CD8-positive, alpha-beta memory T cell (primary cell): Measurements from ENCODE around the gene ASB4. TPM values are rescaled to one million over a fixed set of nuclear protein-coding genes. Genes with fewer than 3 reads are reported as not detected.

Experiments
- CTCF ChIA-PET: fragments of 350-600 bp; sonication (Branson Sonifier 250); formaldehyde crosslinking; loops from one replicate; lab custom pipeline; 2021; ENCODE audit warnings: antibody characterized with exemption; lab: Charles Lee
- POLR2A ChIA-PET: fragments of 350-600 bp; sonication (Branson Sonifier 250); formaldehyde crosslinking; loops from one replicate; lab custom pipeline; 2021; ENCODE audit warnings: antibody characterized with exemption; lab: Charles Lee
- DNase-seq, 5 donors: peaks; one replicate each; pipeline versions ENCODE4 v3.0.0 to v3.0.0-alpha.2; 2020 to 2022; ENCODE audit warnings: mixed read lengths in 1 of 5
- H3K27ac ChIP-seq: one replicate; pipeline ENCODE4 v1.7.0; 2013; ENCODE audit warnings: low read depth, mild to moderate bottlenecking, low read length, moderate library complexity
- H3K27me3 ChIP-seq: 2 replicates; pipeline ENCODE4 v1.7.0; 2013; ENCODE audit warnings: low read length, mild to moderate bottlenecking; ENCODE audit not compliant: insufficient read depth, poor library complexity, severe bottlenecking
- H3K36me3 ChIP-seq: 2 replicates; pipeline ENCODE4 v1.7.0; 2013; ENCODE audit warnings: mild to moderate bottlenecking, low read length, moderate library complexity; ENCODE audit not compliant: insufficient read depth
- H3K4me1 ChIP-seq: 2 replicates; pipeline ENCODE4 v1.7.0; 2013; ENCODE audit warnings: mild to moderate bottlenecking, low read length, moderate library complexity; ENCODE audit not compliant: insufficient read depth
- H3K4me3 ChIP-seq: 2 replicates; pipeline ENCODE4 v1.7.0; 2013; ENCODE audit warnings: mild to moderate bottlenecking, low read length
- H3K9me3 ChIP-seq: 2 replicates; pipeline ENCODE4 v1.7.0; 2013; ENCODE audit warnings: mild to moderate bottlenecking, low read length
- H3K27ac Mint-ChIP-seq, 8 donors: one replicate each; pipeline ENCODE4 v1.8.0; 2020 to 2021; ENCODE audit warnings: mixed read lengths in 8 of 8, mild to moderate bottlenecking in 6 of 8, inconsistent platforms in 3 of 8, moderate library complexity in 3 of 8
- H3K27me3 Mint-ChIP-seq, 2 donors: one replicate each; pipeline ENCODE4 v1.8.0; 2020 to 2021; ENCODE audit warnings: mixed read lengths in 2 of 2, mild to moderate bottlenecking in 1 of 2, moderate library complexity in 1 of 2
- H3K36me3 Mint-ChIP-seq, 3 donors: one replicate each; pipeline ENCODE4 v1.8.0; 2020 to 2021; ENCODE audit warnings: mixed read lengths in 3 of 3, inconsistent platforms in 1 of 3, mild to moderate bottlenecking in 1 of 3
- H3K4me1 Mint-ChIP-seq, 3 donors: one replicate each; pipeline ENCODE4 v1.8.0; 2020 to 2021; ENCODE audit warnings: mixed read lengths in 3 of 3, inconsistent platforms in 1 of 3, mild to moderate bottlenecking in 1 of 3
- H3K4me3 Mint-ChIP-seq, 7 donors: one replicate each; pipeline ENCODE4 v1.8.0; 2020 to 2021; ENCODE audit warnings: mixed read lengths in 7 of 7, mild to moderate bottlenecking in 6 of 7, moderate library complexity in 4 of 7, inconsistent platforms in 2 of 7
- H3K9me3 Mint-ChIP-seq, 5 donors: one replicate each; pipeline ENCODE4 v1.8.0; 2020 to 2022; ENCODE audit warnings: mixed read lengths in 5 of 5, mild to moderate bottlenecking in 3 of 5, moderate library complexity in 2 of 5, inconsistent platforms in 1 of 5
- polyA plus RNA-seq: library from polyadenylated mRNA; unstranded; fragments of 300-500 nt; fragmentation: Illumina TruSeq; gene quantifications from one replicate; pipeline ENCODE4 v1.2.3, GENCODE V29; 2021
- total RNA-seq, 2 experiments: library from RNA; stranded (reverse); gene quantifications; one replicate each; pipeline ENCODE4 v1.2.3, GENCODE V29; 2021

ASB4 gene
- total and polyA plus RNA-seq, 3 experiments from 2014 or later: not detected

DNA sequence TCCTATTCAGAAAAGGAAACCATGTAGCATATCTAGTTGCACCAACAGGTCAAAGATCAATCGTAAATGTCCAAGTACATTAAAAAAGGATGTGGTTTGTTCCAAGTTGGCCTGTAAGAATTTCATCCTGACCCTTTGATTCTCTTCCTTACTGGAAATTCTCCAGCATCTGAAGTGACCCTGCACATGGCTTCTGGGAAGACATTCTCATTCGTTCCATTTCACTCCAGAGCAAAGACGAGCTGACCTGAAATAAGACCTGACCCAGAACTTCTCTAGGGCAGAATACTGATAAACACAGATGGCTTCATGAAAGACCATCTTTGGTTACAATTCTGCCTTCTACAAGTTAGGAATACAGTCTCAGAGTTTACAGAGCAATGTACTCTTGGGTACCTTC is 39.8 kb downstream of the ASB4 start:
- ChIA-PET POLR2A (no interaction called here), CTCF (no interaction called here)
- Histone ChIP-seq H3K9me3 (no peaks in the 10 kb centered on the region), H3K4me1 (no peaks in the 10 kb centered on the region), H3K36me3 (no peaks in the 10 kb centered on the region), H3K27me3 (no peaks in the 10 kb centered on the region), H3K4me3 (no peak overlapping the region), H3K27ac (no peak overlapping the region)
- no peak overlapping the region for H3K4me3 Mint-ChIP-seq
- H3K4me1 Mint-ChIP-seq: no peaks in the 10 kb centered on the region
- DNase-seq: no peak
- H3K36me3 Mint-ChIP-seq: no peaks in the 10 kb centered on the region
- peaks cover 0 to 2% (median 0%) of the 10 kb centered on the region in 5 donors for H3K9me3 Mint-ChIP-seq
- no peak overlapping the region for H3K27ac Mint-ChIP-seq
- H3K27me3 Mint-ChIP-seq: peaks cover 4 to 25% of the 10 kb centered on the region in 2 donors

DNA sequence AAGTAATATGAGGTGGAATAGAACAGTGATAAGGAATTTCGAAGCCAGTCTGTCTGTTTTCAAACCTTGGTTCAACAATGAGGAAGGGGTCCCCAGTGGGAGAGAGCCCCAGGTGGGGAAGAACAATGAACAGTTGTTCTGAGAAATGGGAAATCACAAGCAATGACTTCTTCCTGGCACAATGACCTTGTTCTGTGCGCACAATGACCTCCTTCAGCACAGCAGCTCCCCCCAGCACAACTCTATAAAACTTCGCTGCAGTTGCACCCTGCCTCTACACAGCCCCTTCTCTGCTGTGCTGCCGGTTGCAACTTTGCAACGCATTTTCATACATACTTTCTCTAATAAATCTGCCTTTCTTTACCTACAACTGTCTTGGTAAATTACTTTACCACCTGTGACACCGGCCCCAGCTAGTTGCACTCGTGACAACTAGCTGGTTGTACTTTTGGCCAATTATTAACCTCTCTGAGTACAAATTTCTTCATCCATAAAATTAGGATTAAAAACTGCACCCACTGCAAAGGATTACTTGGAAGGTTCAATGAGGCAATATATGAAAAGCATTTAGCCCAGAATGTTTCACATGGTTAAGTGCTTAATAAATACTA is 40.5 kb downstream of the ASB4 start:
- no peak overlapping the region for H3K4me3 ChIP-seq
- POLR2A ChIA-PET: no interaction called here
- H3K36me3 ChIP-seq: no peaks in the 10 kb centered on the region
- H3K27me3 ChIP-seq: no peaks in the 10 kb centered on the region
- H3K27me3 Mint-ChIP-seq: peaks cover 4 to 23% of the 10 kb centered on the region in 2 donors
- no peaks in the 10 kb centered on the region for H3K9me3 ChIP-seq
- no peak overlapping the region for H3K27ac ChIP-seq
- no peaks in the 10 kb centered on the region for H3K36me3 Mint-ChIP-seq
- CTCF ChIA-PET: no interaction called here
- peaks cover 0 to 2% (median 0%) of the 10 kb centered on the region in 5 donors for H3K9me3 Mint-ChIP-seq
- H3K27ac Mint-ChIP-seq: no peak overlapping the region
- H3K4me1 ChIP-seq: no peaks in the 10 kb centered on the region
- DNase-seq: no peak
- no peak overlapping the region for H3K4me3 Mint-ChIP-seq
- H3K4me1 Mint-ChIP-seq: no peaks in the 10 kb centered on the region

DNA sequence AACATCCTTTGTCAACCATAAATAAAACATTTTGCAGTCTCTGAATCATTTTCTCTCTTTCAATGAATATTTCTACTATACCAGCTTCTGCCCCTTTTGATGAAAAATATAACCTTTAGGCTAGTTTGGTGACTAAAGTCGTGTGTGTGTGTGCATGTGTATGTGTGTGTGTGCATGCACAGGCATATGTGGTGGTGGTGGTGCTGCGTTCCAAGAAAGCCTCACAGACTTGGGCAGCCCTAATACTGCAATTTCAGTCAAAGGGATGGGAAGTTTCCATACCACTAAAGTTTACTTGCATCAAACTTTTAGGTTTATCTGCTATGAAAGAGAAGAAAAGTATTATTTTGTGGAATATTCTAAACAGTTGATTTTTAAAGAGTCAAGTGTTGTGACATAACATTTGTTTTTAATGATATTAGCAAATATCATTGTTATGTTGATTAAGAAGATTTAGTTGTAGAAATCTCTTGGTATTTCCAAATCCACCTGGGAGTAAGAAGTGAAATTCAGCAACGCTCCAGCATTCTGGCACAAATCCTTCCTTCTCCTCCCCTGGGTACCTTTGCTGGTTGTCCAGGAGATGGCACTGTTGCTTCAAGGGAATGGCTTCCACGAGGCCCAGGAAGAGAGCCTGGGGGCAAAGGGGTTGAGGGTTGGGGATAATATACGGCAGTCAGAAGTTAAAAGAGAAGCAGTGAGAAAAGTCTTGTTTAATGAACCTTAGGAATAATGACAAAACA is 41.5 kb downstream of the ASB4 start:
- Histone ChIP-seq H3K36me3 (no peaks in the 10 kb centered on the region), H3K27ac (no peak overlapping the region), H3K9me3 (no peaks in the 10 kb centered on the region), H3K4me1 (no peaks in the 10 kb centered on the region), H3K27me3 (no peaks in the 10 kb centered on the region), H3K4me3 (no peak overlapping the region)
- ChIA-PET CTCF (no interaction called here), POLR2A (no interaction called here)
- Mint-ChIP-seq H3K27ac (no peak overlapping the region), H3K4me3 (no peak overlapping the region), H3K4me1 (no peaks in the 10 kb centered on the region), H3K9me3 (peaks cover 0 to 2% (median 0%) of the 10 kb centered on the region in 5 donors), H3K27me3 (peaks cover 4 to 23% of the 10 kb centered on the region in 2 donors), H3K36me3 (no peaks in the 10 kb centered on the region)
- DNase-seq: no peak

DNA sequence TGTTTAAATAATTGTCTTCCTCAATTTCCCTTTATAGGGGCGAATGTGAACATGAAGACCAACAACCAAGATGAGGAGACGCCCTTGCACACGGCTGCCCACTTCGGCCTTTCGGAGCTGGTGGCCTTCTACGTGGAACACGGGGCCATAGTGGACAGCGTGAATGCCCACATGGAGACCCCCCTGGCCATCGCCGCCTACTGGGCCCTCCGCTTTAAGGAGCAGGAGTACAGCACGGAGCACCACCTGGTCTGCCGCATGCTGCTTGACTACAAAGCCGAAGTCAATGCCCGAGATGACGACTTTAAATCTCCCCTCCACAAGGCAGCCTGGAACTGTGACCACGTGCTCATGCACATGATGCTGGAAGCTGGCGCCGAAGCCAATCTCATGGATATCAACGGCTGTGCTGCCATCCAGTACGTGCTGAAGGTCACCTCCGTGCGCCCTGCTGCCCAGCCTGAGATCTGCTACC is 42.1 kb downstream of the ASB4 start:
- no peak overlapping the region for H3K27ac Mint-ChIP-seq
- H3K27ac ChIP-seq: no peak overlapping the region
- ChIA-PET CTCF (interaction anchor here (1.1 kb wide), 1 partner anchor 16 kb away, joined by 5 read pairs; no protein-coding TSS in a partner anchor), POLR2A (no interaction called here)
- H3K27me3 Mint-ChIP-seq: peaks cover 4 to 18% of the 10 kb centered on the region in 2 donors
- no peak for DNase-seq
- H3K4me3 ChIP-seq: no peak overlapping the region
- H3K9me3 ChIP-seq: no peaks in the 10 kb centered on the region
- H3K27me3 ChIP-seq: no peaks in the 10 kb centered on the region
- H3K4me1 Mint-ChIP-seq: no peaks in the 10 kb centered on the region
- H3K4me1 ChIP-seq: no peaks in the 10 kb centered on the region
- no peaks in the 10 kb centered on the region for H3K36me3 ChIP-seq
- peaks cover 0 to 2% (median 0%) of the 10 kb centered on the region in 5 donors for H3K9me3 Mint-ChIP-seq
- H3K4me3 Mint-ChIP-seq: no peak overlapping the region
- H3K36me3 Mint-ChIP-seq: no peaks in the 10 kb centered on the region

GRCh38 chr7:95529701-95530100 is 44.0 kb downstream of the ASB4 start:
- ChIA-PET POLR2A (no interaction called here), CTCF (no interaction called here)
- Mint-ChIP-seq H3K4me1 (no peaks in the 10 kb centered on the region), H3K9me3 (peaks cover 0 to 2% (median 0%) of the 10 kb centered on the region in 5 donors), H3K4me3 (no peak overlapping the region), H3K27ac (no peak overlapping the region), H3K36me3 (no peaks in the 10 kb centered on the region), H3K27me3 (peaks cover 4 to 14% of the 10 kb centered on the region in 2 donors)
- no peaks in the 10 kb centered on the region for H3K27me3 ChIP-seq
- H3K4me1 ChIP-seq: no peaks in the 10 kb centered on the region
- no peak for DNase-seq
- H3K4me3 ChIP-seq: no peak overlapping the region
- H3K36me3 ChIP-seq: no peaks in the 10 kb centered on the region
- no peak overlapping the region for H3K27ac ChIP-seq
- no peaks in the 10 kb centered on the region for H3K9me3 ChIP-seq

DNA sequence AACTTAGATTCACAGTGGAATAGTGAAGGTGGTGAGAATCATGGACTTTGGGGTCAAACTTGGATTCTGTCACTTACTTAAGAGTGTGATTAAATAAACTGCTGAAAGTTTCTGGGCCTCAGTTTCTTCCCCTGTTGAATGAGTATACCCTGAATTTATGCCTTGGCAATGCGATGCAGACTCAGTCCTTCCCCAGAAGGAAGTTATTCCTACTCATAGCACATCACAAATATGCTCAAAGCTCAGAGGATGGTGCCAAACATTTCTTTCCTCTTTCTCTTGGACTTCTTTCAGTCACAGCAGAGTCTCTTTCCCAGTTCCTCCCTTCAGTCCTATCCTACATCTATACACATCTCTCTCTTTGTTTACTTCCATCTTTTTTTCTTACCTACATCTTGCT is 45.1 kb downstream of the ASB4 start:
- H3K27ac Mint-ChIP-seq: no peak overlapping the region
- H3K36me3 Mint-ChIP-seq: no peaks in the 10 kb centered on the region
- no peak overlapping the region for H3K4me3 Mint-ChIP-seq

DNA sequence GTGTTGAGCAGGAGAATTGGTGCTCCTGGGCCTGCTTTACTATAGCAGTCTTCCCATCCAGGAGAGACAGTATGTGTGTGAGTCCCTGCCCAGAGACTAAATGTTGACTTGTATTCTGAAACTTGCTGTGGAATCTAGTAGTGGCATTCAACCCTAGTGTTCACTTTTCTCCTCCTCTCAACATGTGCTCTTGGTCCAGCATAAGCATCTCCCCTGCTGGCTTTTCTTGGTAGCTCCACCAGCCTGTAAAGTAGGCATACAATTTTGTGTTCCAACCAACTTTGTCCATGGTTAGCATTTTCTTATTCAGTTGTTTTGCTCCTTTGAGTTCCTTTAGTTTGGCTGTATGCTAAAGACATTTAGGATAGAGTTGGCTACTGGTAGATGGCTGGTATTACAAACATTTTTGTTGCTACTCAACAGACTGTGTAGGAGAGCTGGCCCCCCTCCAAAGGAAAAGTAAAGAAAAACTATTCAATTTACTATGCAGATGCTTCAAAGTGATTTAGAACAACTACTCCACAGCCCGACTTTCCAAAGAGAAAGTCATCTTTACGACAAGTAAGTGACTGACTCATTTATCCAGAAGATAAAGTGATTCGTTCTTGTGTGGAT is 46.0 kb downstream of the ASB4 start:
- DNase-seq: no peak
- no peak overlapping the region for H3K4me3 ChIP-seq
- Mint-ChIP-seq H3K27me3 (peaks cover 1 to 19% of the 10 kb centered on the region in 2 donors), H3K9me3 (no peaks in the 10 kb centered on the region), H3K36me3 (no peaks in the 10 kb centered on the region), H3K4me1 (no peaks in the 10 kb centered on the region), H3K4me3 (no peak overlapping the region), H3K27ac (no peak overlapping the region)
- H3K36me3 ChIP-seq: no peaks in the 10 kb centered on the region
- H3K9me3 ChIP-seq: no peaks in the 10 kb centered on the region
- no peak overlapping the region for H3K27ac ChIP-seq
- no peaks in the 10 kb centered on the region for H3K4me1 ChIP-seq
- ChIA-PET CTCF (interaction anchor here (0.7 kb wide), 1 partner anchor 20 kb away, joined by 4 read pairs; no protein-coding TSS in a partner anchor), POLR2A (no interaction called here)
- H3K27me3 ChIP-seq: no peaks in the 10 kb centered on the region

More for the DNA sequence above, 45.1 kb downstream of the ASB4 start:
- no peaks in the 10 kb centered on the region for H3K9me3 ChIP-seq
- ChIA-PET CTCF (no interaction called here), POLR2A (no interaction called here)
- H3K4me3 ChIP-seq: no peak overlapping the region
- no peaks in the 10 kb centered on the region for H3K4me1 ChIP-seq
- no peaks in the 10 kb centered on the region for H3K36me3 ChIP-seq
- no peaks in the 10 kb centered on the region for H3K27me3 ChIP-seq
- Mint-ChIP-seq H3K27me3 (peaks cover 1 to 19% of the 10 kb centered on the region in 2 donors), H3K4me1 (no peaks in the 10 kb centered on the region), H3K9me3 (no peaks in the 10 kb centered on the region)
- DNase-seq: no peak
- no peak overlapping the region for H3K27ac ChIP-seq

GRCh38 chr7:95534796-95535195 is 49.1 kb downstream of the ASB4 start:
- no peaks in the 10 kb centered on the region for H3K27me3 ChIP-seq
- H3K9me3 ChIP-seq: no peaks in the 10 kb centered on the region
- no peaks in the 10 kb centered on the region for H3K36me3 ChIP-seq
- no peak for DNase-seq
- ChIA-PET POLR2A (no interaction called here), CTCF (interaction anchor here (1.3 kb wide), 1 partner anchor 23 kb away, joined by 3 read pairs; no protein-coding TSS in a partner anchor)
- Mint-ChIP-seq H3K36me3 (no peaks in the 10 kb centered on the region), H3K9me3 (no peaks in the 10 kb centered on the region), H3K4me3 (no peak overlapping the region), H3K27me3 (peaks cover 1 to 29% of the 10 kb centered on the region in 2 donors), H3K4me1 (no peaks in the 10 kb centered on the region), H3K27ac (no peak overlapping the region)
- no peaks in the 10 kb centered on the region for H3K4me1 ChIP-seq
- no peak overlapping the region for H3K4me3 ChIP-seq
- no peak overlapping the region for H3K27ac ChIP-seq
